GM21723 (cell line): Measurements from ENCODE around the gene KPNA3.
A peak's percentile ranks its signal among the peaks of the same experiment; 100 is the strongest.
"Not testable (repeated sequence)": the region's sequence is repeated elsewhere in the genome, so short reads cannot be mapped to it uniquely, and the experiment has no call there.

Source experiments
- ATAC-seq: cut with Tn5 transposase; IDR thresholded peaks from one replicate; pipeline ENCODE4 v1.9.1; 2021; ENCODE audit warnings: mild to moderate bottlenecking, moderate library complexity; ENCODE audit not compliant: unreplicated experiment

KPNA3 gene

GRCh38 chr13:49792550-49793324, at the start of gene KPNA3:
Gene KPNA3, minus strand, starts transcription at chr13:49792682. Its CDS starts 176 bp downstream, at chr13:49792506.
- ATAC-seq, result peak; percentile 90

GRCh38 chr13:49841964-49842363, 49.5 kb upstream of the KPNA3 start:
- no peak for ATAC-seq

- ATAC-seq, result no peak
These were observed 48.2 kb upstream of the KPNA3 start for GRCh38 chr13:49840675-49841074.

GRCh38 chr13:49840266-49840665, 47.8 kb upstream of the KPNA3 start:
- no peak for ATAC-seq

- ATAC-seq, result no peak
These were observed 46.5 kb upstream of the KPNA3 start for GRCh38 chr13:49838989-49839388.

- ATAC-seq, result no peak
These were observed 44.0 kb upstream of the KPNA3 start for GRCh38 chr13:49836516-49836915.

- ATAC-seq, result no peak
These were observed 40.9 kb upstream of the KPNA3 start for GRCh38 chr13:49833402-49833801.

- no peak for ATAC-seq
These were observed 39.0 kb upstream of the KPNA3 start for GRCh38 chr13:49831455-49831854.

GRCh38 chr13:49830721-49831120, 38.2 kb upstream of the KPNA3 start:
- no peak for ATAC-seq

GRCh38 chr13:49829715-49830114, 37.2 kb upstream of the KPNA3 start:
- ATAC-seq, result no peak

GRCh38 chr13:49828453-49828852, 36.0 kb upstream of the KPNA3 start:
- ATAC-seq, result no peak

- no peak for ATAC-seq
These were observed 35.4 kb upstream of the KPNA3 start for GRCh38 chr13:49827891-49828290.

- ATAC-seq, result no peak
These were observed 34.9 kb upstream of the KPNA3 start for GRCh38 chr13:49827336-49827735.

- no peak for ATAC-seq
These were observed 28.9 kb upstream of the KPNA3 start for GRCh38 chr13:49821216-49822009.

GRCh38 chr13:49820591-49821215, 28.2 kb upstream of the KPNA3 start:
- no peak for ATAC-seq

- not testable (repeated sequence) for ATAC-seq
These were observed 23.6 kb upstream of the KPNA3 start for GRCh38 chr13:49816047-49816446.

- ATAC-seq, result no peak
These were observed 22.2 kb upstream of the KPNA3 start for GRCh38 chr13:49814551-49815270.

- no peak for ATAC-seq
These were observed 20.3 kb upstream of the KPNA3 start for GRCh38 chr13:49812812-49813211.

- ATAC-seq, result no peak
These were observed 19.0 kb upstream of the KPNA3 start for GRCh38 chr13:49811527-49811908.

GRCh38 chr13:49810567-49811526, 18.4 kb upstream of the KPNA3 start:
- ATAC-seq, result no peak
